Measurements from ENCODE around the gene TSC22D1.

Gene TSC22D1

DNA sequence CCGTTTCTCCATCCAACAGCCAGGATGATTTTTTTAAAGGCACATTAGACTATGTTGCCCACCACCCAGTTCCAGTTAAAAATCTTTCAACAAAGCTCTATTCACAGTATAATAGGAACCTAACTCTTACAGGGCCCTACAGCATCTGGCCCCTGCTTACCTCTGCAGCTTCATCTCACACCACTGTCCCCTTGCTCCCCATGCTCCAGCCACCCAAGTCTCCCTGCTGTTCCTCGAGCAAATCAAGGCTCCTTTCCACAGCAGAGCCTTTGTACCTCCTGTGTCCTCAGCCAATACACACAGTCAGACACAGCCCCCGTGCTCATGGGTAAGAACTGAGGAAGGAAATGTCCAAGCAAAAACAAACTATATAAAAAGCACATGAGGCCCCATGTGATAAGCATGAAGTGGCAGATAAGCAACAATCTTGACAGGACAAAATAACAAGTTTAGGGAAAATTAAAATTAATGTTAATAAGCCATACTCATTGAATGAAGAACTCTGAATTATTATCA, 67.5 kb downstream of the TSC22D1 start:
- H3K4me3 ChIP-seq (ENCODE audit: low read depth, low read length) = no peak overlapping the region
- DNase-seq (ENCODE audit: low read depth) = no peak
- TF ChIP-seq CTCF (IDR thresholded peaks at IDR 0.05; ENCODE audit: insufficient read depth, low read depth, low read length, missing control alignments) = no peak

DNA sequence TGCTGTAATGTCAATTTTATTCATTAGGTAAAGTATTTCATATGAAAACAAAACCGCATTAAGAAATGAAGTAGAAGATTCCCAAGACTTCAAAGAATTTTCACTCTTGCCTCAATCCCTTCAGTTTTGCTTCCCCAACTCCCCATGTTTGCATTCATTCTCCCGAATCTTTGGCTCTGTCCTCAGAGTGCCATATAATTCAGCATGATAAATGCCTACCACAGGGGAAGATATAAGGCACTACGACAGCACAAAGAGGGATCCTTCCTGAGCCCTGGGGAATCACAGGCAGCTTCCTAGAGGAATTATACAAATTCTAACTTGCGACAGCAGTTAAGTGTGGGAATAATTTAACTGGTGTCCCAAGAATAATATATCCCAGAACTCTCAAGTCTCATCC, 68.5 kb downstream of the TSC22D1 start:
- no peak for DNase-seq (ENCODE audit: low read depth)
- no peak overlapping the region for H3K4me3 ChIP-seq (ENCODE audit: low read depth, low read length)
- TF ChIP-seq CTCF (IDR thresholded peaks at IDR 0.05; ENCODE audit: insufficient read depth, low read depth, low read length, missing control alignments) = no peak

DNA sequence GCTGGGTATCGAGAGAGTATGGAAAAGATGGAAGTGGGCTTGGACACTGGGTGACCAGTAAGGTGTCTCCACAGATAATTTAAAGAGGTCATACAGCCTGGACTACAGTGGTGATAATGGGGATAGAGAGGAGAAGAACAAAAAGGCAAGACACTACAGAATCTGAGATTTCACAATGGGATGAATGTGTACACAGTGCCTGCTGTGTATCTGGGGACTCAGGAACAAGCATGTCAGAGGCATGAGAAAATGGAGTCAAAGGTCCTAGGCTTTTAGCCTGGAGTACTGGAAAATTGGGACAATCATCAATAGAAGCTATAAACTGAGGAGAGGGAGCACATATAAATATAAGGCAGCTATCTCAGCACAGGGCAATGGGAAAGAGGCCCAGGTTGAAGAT, 69.4 kb downstream of the TSC22D1 start:
- no peak for DNase-seq (ENCODE audit: low read depth)
- H3K4me3 ChIP-seq (ENCODE audit: low read depth, low read length) = no peak overlapping the region
- no peak for TF ChIP-seq CTCF (IDR thresholded peaks at IDR 0.05; ENCODE audit: insufficient read depth, low read depth, low read length, missing control alignments)

DNA sequence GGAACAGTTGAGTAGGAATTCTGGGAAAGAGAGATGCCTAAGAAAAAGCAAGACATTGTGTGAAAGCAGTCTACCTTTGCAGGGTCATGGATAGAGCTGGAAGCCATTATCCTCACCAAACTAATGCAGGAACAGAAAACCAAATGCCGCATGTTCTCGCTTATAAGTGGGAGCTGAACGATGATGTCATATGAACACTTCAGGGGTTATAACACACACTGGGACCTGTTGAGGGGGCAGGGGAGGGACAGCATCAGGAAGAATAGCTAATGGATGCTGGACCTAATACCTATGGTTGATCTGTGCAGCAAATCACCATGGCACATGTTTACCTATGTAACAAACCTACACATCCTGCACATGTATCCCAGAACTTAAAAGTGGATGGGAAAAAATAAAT, 69.9 kb downstream of the TSC22D1 start:
- DNase-seq (ENCODE audit: low read depth) = no peak
- TF ChIP-seq CTCF (IDR thresholded peaks at IDR 0.05; ENCODE audit: insufficient read depth, low read depth, low read length, missing control alignments) = no peak

DNA sequence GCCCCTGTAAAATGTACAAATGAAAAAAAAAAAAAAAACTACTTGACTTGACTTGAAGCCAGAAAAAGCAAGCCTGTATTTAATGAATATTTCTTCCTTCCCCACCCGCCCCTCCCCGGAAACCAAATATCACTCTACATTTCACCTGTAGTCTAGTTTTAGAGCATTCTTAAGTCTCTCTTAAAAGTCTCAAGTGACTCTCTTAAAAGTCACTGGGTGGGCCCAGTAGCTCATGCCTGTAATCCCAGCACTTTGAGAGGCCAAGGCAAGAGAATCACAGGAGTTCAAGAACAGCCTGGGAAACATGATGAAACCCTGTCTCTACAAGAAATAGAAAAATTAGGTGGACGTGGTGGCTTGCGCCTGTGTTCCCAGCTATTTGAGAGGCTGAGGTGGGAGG, 72.0 kb downstream of the TSC22D1 start:
- DNase-seq (ENCODE audit: low read depth) = no peak
- TF ChIP-seq CTCF (IDR thresholded peaks at IDR 0.05; ENCODE audit: insufficient read depth, low read depth, low read length, missing control alignments) = no peak
- H3K4me3 ChIP-seq (ENCODE audit: low read depth, low read length) = no peak overlapping the region

More for the DNA sequence above, 69.9 kb downstream of the TSC22D1 start:
- no peak overlapping the region for H3K4me3 ChIP-seq (ENCODE audit: low read depth, low read length)

GRCh38 chr13:44498969-44499368, 77.2 kb downstream of the TSC22D1 start:
- no peak for TF ChIP-seq CTCF (IDR thresholded peaks at IDR 0.05; ENCODE audit: insufficient read depth, low read depth, low read length, missing control alignments)
- H3K4me3 ChIP-seq (ENCODE audit: low read depth, low read length) = no peak overlapping the region
- no peak for DNase-seq (ENCODE audit: low read depth)

DNA sequence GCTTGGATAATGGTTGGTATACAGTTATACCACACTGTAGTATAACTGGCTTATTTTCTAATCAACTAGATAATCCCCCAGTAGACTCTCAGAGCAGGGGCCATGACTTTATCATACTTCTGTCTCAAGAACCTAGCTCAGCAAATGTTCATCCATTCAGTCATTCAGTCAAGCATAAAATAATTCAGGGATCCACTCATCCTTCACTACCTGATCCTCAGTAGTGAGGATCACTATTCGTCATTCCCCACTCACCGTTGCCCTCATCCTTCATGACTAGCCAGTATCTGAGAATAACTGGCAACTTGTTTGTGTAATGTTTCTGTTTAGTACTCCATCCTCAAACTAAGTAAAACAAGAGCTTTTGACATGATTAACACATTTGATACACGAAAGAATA, 77.6 kb downstream of the TSC22D1 start:
- no peak overlapping the region for H3K4me3 ChIP-seq (ENCODE audit: low read depth, low read length)
- TF ChIP-seq CTCF (IDR thresholded peaks at IDR 0.05; ENCODE audit: insufficient read depth, low read depth, low read length, missing control alignments) = no peak
- DNase-seq (ENCODE audit: low read depth) = no peak

Measured in GM12865 (cell line).